ENCODE data around the gene RTCB.
"Not testable (repeated sequence)": the region's sequence is repeated elsewhere in the genome, so short reads cannot be mapped to it uniquely, and the experiment has no call there.

The RTCB gene

DNA sequence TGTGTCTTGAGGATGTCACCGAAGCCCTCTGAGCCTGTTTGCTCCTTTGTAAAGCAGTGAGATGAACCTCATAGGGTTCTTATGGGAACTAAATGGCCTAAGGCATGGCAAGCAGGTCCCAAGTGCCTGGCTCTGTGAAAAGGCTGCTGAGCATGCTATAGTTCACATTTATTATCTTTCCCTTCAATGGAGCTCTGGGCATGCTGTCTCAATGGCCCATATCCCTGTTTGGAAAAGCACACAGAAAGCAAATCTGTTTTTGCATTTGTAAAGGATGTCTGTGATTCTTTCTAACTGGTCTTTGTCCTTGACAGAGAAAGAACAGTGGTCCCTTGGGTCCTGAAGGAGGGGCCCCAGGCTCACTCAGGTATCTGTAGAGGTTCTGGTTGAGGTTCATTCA is 26.4 kb downstream of the RTCB start:
- DNase-seq = no peak

DNA sequence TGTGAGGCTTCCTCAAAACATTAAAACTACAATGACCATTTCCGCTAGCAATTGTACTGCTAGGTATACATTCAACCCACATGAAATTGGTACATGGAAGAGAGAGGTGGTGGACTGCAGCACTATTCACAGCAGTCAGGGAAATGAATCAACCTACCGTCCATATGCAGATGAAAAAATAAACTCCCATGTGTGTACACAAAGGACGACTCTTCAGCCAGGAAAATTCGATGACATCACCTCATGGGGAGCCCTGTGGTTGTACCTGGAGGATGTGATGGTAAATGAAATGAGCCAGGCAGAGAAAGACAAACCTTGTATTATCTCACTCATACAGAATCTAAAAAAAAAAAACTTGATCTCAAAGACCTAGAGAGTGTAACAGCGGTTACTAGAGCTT is 31.1 kb downstream of the RTCB start:
- DNase-seq = no peak

DNA sequence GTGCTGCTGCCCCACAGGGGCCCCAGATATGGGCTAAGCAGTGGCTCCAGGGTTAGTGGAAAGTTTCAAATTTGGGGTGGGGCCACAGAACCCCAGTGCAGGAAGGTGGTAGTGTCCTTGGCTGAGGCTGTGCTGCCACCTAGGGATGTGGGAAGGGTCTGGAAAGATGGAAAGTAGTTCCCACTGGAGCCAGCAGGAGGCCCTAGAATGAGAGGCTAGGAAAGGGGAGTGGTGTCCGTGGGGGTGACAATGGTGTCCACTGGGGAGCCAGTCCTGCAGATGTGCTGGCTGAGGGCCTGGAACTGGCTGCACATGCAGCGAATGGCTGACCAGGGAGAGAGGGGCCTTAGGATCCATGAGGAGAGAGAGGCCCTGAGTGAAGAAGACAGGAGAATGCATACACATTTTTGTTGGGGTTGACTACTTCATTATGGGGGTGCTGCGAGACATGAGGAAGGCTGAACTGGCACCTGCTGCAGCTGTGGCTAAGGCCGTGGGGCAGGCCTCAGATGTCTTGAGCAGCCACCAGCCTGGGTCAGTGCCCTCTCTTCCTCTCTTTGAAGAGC is 33.3 kb downstream of the RTCB start:
- no peak for DNase-seq

DNA sequence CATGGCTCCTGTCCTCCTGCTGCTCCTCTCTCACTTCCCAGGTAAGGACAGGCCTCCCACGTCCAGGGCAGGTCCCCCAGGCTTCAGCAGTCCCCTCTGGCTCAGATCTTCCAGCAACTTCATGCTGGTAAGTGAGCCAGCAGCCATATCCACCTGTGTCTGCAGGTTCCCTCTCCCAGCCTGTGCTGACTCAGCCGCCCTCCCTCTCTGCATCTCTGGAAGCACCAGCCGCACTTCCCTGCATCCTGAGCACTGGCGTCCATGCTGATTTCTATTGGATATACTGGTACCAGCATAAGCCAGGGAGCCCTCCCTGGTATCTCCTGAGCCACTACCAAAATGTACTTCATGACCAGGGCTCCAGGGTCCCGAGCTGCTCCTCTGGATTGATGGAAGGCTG is 35.4 kb downstream of the RTCB start:
- no peak for DNase-seq

DNA sequence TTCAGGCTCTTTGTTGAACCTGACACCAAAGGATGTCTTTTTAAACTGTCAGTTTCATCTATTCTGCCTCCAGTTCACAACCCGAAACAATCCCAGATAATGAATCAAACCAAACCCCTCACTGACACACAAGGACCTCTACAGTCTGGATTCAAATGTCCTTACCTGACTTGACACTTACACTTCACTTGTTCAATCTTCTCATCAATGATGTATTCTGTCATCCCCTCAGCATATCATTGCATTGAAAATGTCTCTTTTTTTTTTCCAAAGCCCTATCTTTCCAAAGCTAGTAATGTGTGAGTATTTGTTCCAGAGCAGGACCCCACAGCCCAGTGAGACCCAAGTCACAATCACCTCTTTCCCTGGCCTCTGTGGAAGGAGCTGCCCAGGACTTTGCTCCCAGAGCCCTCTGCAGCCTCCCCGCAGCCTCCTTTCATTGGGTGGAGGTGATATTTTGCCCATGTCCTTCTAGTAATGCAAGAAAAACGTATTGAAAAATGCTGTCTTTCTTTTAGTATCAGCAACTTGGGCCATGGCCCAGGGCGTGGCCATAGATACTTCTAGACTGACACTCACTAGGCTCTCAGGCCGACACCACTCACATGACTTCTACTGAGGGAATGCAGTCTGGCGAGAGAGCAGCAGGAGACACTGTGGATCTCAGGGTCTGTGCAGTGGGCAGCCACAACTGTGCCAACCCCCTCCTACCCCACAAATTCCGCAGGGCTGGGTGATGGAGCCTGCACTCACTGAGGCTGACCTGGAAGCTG is 36.2 kb downstream of the RTCB start:
- DNase-seq = no peak

DNA sequence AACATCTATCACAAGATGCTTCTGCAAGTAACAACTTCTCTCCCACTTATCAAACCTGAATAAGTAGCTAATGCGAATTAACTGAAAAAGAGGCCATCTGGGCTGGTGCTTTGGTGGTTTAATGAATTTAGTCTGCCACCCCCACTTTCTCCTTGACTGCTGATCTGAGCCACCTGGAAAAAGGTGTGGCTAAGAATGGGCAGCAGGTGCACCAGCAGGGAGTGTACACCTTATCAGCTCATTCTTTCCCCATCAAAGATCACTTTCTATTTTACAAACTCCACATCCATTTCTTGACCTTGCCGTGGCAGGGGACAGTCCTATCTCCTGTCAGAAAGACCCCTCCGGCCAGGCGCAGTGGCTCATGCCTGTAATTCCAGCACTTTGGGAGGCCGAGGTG is 47.8 kb downstream of the RTCB start:
- no peak for DNase-seq

DNA sequence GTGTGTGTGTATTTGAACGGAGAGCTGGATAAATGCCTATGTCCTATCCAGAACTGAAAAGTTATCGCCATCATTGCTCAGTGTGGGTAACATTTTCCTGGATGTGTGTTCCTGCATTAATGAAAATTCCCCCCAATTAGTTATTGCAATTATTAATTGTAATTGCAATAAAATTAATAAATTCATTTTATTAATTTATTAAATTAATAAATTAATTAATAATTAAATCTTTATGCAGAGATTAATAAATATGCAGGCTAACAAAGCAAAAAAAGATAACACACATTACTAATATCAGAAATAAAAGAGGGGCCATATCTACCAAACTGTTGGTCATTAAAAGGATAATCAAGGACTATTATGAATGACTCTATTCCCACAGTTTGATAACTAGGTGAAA is 50.8 kb downstream of the RTCB start:
- no peak for DNase-seq

DNA sequence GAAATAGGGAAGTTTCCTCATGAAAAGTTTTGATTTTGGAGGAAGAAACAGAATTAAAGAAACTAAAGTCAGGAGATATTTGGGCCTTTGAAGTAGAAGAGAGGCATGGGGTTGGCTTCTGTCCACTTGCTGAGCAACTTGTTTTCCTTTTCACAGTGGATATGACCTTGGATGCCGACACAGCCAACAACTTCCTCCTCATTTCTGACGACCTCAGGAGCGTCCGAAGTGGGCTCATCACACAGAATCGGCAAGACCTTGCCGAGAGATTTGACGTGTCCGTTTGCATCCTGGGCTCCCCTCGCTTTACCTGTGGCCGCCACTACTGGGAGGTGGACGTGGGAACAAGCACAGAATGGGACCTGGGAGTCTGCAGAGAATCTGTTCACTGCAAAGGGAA is 52.0 kb downstream of the RTCB start:
- not testable (repeated sequence) for DNase-seq

DNA sequence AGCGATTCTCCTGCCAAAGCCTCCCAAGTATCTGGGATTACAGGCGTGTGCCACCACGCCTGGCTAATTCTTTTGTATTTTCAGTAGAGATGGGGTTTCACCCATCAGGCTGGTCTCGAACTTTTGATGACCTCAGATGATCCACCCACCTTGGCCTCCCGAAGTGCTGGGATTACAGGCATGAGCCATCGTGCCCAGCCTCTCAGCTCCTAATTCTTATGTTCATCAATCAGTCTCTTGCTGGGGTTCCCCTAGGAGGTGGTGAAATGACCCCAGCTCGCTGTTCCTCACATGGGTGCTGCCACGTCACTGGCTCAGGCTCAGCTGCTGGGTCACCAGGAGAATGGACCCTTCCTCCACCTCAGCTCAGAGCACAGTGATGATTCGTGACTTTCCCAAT is 54.5 kb downstream of the RTCB start, which contains the start of gene RFPL3:
RFPL3 (plus strand) TSS at position 301 of the 400 bp plus-strand sequence. CDS start 205 bp downstream, outside the sequence.
- not testable (repeated sequence) for DNase-seq

DNA sequence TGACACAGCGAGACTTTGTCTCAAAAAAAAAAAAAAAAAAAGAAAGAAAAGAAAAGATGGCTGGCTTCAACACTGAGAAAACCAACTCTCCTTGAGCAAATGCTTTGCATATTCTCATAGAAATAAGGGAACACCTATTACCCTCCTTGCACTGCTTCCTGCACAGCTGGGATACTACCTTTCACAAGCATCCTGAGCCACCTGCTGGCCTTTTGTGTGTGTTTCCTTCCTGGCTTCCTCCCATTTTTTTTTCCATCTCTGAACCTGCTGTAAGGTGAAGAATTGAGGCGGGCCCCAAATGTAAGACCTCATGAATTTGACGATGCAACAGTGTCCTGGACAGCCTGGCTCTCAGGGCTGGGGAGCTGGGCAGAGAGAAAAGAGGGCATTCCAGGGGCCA is 56.3 kb downstream of the RTCB start:
- no peak for DNase-seq

DNA sequence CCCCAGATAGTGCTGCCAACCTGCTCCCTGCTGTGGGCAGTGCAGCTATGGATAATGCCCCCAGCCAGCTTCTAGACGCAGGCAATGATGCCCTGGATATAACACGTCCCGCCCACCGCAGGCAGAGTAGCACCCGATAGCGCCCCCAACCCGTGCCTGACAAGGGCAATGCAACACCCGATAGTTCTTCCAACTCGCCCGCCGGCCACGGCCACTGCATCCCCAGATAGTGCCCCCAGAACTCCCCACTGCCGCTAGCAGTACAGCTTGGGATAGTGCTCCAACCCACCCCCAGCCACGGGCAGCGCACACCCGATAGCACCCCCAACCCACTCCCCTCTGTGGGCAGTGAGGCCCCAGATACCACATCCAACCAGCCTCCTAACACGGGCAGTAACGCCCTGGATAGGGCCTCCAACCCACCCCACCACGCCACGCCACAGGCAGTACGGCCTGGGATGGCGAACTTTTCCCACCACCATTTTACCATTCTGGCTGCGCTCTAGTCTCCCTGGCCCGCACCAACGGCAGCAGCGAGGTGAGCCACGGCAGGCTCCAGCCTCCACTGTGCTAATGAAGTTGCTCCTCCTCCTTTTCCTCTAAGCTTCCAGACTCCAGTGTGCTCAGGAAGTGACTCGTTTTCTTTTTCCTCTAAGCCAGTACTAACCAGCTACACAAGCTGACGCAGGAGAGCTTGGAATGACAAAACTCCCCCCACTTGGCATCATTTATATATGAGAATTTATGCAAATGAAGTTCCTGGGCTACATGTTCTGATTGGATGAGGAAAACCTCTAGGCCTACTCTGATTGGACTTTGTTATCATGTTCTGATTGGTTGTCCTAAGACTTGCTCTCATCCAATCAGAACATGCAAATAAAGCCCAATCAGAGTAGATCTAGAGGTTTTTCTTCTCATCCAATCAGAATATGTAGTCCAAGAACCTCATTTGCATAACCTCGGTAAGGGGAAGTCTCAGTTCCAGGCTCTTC is 57.4 kb downstream of the RTCB start:
- no peak for DNase-seq

DNA sequence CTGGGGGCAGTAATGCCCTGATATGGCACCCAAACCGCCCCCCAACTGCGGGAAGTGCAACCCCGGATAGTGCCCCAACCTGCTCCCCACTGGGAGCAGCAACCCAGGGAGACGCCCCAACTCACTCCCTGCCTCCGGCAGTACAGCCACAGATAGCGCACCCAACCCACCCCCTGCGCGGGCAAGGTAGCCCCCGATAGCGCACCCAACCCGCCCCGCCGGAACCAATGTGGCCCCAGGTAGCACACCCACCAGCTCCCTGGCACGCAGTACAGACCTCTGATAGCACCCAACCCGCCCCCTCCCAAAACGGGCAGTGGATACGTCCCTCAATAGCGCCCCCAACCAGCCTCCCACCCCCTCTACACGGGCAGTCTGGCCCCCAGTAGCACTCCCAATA is 58.2 kb downstream of the RTCB start:
- no peak for DNase-seq

DNA sequence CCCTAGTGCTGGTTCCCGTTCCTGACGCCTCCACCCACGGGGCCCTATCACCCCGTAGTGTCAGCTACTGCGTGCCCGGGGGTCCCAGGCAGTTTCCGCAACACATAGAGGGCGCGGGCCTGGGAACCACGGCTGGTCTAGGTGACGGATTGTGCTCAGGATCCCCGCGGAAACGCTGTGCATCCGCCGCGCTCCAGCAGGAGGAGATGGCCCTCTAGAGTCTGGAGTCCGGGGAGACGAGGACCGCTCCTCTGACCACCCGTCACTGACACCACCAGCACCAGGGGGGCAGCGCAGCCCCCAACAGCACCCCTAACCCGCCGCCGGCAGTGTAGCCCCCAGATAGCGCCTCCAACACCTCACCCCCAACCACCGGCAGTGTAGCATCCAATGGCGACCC is 58.8 kb downstream of the RTCB start:
- no peak for DNase-seq

DNA sequence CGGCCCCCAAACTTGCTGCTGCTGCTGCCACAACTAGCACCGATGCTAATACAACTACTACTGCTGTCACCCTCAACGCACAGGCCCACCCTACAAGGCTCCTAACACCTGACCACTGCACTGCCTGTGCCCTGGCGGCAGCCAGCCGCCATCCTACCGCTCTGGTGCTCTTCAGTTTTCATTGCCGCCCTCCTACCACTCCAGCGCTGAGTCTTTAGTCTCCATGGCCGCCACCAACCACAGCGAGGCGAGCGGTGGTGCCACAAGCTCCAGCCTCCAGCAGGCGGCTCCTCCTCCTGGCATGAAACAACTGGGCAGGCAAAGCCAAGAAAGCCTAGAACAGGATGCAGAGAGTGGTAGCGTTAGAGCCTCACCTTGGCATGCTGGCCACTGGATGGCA is 59.4 kb downstream of the RTCB start:
- no peak for DNase-seq

DNA sequence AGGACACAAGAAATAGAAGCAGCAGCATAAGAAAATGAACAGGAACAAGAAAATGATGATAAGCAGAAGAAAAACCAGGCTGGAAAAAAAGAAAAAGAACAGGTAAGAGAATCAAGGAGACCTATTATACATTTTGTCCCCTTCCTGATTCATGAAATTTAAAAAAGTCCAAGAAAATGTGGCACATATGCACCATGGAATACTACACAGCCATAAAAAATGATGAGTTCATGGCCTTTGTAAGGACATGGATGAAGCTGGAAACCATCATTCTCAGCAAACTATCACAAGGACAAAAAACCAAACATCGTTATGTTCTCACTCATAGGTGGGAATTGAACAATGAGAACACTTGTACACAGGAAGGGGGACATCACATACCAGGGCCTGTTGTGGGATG is 60.2 kb downstream of the RTCB start:
- DNase-seq = not testable (repeated sequence)

DNA sequence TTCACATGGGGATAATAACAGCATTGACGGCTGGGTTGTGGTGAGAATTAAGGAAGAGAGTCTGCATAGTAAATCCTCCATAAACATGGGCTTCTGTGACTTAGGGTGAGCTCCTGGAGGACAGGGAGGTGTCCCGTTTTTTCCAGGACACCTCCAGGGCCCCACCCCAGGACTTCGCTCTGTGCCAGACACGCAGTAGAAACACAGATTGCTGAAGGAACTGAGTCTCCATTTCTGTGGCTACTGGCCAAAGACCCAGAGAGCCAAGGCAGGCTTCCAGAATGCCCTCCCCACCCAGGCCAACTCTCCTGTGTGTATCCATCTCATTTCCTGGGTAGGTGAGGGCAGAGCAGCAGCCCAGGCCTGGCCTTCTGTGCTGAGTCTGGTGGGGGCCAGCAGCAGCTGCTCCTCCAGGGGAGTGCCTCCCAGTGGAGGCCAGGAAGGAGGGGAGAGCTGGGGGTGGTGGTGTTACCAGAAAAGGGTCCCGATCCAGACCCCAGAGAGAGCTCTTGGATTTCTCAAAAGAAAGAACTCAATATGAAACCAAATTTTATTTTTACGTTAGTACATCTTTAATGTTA is 63.9 kb downstream of the RTCB start:
- DNase-seq = no peak

DNA sequence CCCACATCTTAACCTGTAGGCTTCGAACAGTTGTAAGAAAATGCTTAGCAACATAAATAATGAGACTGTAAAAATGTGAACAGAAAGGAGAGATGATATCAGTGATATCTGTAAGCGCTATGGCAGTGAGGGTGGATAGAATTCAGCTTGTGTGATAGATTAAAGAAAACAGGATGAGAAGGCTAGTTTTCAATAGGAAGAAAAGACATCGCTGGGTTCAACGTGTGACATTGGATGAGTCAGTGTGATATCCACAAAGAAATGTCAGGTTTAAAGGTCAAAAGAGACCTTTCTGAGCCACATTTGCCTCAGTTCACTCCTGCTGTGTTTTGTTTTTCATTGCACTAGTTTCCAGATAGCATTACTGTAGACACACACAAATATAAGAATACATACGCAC is 68.1 kb downstream of the RTCB start:
- no peak for DNase-seq

DNA sequence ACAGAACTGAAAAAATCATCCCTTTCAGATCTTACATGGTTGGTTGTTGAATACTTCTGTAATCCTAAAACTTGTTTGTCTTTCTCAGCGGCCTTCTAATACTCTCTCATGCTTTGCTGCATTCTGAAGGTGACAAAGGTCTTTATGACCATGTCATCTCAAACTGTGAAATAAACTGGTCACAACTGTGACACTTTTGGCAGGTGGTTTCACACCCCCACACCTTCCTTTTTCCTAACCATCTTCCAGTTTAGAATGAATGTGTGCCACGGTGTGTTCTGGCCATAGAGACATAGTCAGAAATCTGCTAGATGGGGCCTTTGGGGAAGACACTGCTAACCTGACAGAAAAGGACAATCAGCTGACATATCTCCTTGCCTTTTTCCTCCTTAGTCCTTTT is 69.1 kb downstream of the RTCB start:
- no peak for DNase-seq

DNA sequence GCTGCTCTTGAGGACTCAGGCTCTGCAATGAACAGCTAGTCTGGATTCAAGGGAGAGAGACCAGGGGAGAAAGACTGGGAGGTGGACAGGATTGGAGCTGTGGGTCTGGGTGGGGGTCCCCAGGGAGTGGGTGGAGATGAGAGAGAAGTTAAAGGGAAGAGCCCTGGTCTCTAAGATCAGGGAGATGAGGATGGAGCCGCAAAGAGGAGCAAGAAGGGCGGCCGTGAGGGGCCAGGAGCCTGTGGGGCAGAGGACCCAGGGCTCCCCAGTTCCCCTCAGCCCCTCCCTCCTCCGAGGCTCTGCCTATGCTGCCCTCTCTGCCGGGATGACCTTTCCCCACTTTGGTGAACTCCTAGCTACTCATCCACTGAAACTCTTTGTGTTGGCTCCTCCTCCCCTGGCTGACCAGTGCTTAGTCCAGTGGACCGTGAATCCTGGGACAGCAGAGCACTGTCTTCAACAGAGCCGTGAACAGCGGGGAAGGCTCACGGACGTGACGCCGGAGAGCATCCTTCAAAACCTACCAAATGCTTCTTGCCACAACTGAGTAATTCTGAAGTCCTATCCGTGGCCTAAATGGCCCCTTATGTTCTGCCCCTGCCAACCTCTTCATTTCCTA is 70.8 kb downstream of the RTCB start:
- no peak for DNase-seq

DNA sequence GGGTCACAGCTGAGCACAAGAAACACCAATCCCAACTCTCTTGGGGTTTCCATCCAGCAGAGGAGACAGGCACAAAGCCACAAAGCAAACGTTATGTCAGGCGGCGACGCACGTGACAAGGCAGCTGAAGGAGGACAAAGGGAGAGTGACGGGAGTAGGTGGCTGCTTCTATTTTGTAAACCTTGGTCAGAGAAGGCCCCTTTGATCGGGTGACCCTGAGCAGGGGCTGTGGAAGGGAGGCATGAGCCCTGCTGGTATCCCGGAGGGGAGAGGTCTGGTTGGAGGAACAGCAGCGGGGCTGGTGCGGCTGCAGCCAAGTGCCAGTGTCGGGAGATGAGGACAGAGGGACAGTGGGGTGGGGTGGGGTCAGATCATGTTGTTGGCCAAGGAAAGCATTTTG is 71.6 kb downstream of the RTCB start:
- DNase-seq = no peak

DNA sequence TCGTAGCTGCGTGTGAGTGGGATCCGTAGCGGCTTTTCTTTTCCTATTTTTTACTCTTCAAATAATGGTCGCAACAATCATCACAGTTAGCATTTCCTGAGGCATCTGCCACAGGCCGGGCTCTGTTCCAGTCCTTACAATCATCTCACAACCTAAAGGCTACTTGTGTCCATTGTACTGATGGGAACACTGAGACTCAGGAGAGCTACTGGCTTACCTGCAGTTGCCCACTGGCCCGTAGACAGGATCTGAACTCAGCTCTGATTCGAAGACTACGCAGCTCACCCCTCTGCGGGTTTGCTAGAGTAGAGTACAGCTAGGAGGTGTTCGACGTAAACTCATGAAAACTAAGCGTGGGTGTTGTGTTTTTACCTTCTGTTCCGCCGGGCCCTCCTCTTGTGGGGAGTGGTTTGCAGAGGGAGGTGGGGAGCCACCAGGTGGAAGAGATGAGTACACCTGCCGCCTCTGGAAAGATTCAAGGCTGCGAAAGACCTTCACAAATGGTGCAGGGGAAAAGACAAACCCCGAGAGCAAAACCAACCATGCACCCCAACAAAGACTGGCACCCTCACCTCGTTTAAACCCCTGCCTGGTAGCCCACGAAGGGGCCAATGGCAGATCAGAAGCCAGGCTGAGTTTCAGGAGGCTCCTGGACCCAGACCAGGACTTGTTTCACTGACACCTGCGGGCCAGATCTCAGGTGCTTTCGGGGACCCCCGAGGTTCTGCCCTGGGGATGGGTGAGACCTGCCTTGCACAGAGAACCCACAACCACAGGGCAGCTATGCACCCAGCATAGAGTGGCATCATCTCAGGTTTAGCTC is 72.6 kb downstream of the RTCB start:
- DNase-seq = no peak

DNA sequence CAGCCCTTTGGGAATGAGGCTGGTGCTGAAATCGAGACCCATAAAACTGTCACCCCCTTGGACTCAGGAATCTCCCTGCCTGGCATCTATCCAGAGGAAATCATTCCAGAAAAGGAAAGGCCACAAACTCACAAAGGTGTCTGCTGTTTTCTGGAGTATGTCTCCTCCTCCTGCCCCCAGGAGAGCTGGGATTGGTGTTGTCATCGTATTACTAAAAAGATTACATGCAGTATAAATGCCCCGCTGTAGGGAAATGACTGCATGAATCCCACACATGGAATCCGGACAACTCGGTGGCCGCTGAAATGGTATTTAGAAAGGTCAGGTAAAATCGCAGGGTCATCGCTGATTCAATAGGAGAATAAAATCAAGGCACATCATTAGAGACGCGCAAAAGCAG is 73.3 kb downstream of the RTCB start:
- no peak for DNase-seq
